ENCODE measurements around the gene CACNA2D4. TPM values are rescaled to one million over a fixed set of nuclear protein-coding genes. Genes with fewer than 3 reads are reported as not detected.

The CACNA2D4 gene
- total RNA-seq, 2 experiments from 2014 or later: 2.1 to 2.7 TPM

DNA sequence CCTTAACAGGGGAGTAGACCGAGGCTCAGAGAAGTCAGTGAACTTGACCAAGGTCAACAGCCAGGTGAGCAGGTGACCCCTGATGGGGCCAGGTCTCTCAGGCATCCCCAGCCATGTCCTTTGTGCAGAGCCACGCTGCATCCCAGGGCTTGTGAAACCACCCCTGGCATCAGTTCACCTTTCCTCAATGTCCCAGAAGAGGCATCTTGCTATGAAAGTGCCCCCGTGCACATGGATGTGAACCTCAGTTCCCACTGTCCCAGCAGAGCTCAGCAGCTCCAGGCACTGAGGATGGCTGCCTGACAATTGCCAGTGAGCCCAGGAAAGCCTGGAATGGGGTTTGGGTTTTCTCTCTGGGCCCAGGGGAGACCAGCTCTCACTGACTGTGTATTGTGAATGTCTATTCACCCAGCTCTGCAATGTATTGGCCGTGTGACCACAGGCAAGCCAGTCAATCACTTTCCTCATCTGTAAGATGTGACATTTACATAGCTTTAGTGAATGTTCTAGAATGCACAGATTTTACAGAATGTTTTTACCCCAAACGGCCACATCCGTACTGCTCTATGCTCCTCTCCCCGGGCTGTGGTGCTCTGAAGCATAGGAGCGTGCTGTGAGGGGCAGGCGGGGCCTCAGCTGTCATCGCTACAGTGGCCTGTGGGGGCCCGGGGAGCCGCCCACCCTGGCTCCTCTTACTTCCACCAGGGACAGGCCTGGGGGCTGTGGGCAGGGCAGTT, 4.9 kb downstream of the CACNA2D4 start:
- intact Hi-C loops (cut with micrococcal nuclease): no loop called here
- CTCF ChIA-PET: interaction anchor here (0.5 to 1.6 kb wide), 3 partner anchors 26 to 770 kb away, joined by 4 to 6 read pairs (median 5); no protein-coding TSS in a partner anchor
- peaks cover 1% of the 10 kb centered on the region for H3K36me3 Mint-ChIP-seq (ENCODE audit: low read depth)
- no peak for DNase-seq
- H3K4me1 Mint-ChIP-seq (ENCODE audit: low read depth): peaks cover 18% of the 10 kb centered on the region
- H3K4me3 Mint-ChIP-seq: no peak overlapping the region
- H3K27ac Mint-ChIP-seq: no peak overlapping the region
- no peaks in the 10 kb centered on the region for H3K9me3 Mint-ChIP-seq
- H3K27me3 Mint-ChIP-seq (ENCODE audit: low read depth): peaks cover 2% of the 10 kb centered on the region

DNA sequence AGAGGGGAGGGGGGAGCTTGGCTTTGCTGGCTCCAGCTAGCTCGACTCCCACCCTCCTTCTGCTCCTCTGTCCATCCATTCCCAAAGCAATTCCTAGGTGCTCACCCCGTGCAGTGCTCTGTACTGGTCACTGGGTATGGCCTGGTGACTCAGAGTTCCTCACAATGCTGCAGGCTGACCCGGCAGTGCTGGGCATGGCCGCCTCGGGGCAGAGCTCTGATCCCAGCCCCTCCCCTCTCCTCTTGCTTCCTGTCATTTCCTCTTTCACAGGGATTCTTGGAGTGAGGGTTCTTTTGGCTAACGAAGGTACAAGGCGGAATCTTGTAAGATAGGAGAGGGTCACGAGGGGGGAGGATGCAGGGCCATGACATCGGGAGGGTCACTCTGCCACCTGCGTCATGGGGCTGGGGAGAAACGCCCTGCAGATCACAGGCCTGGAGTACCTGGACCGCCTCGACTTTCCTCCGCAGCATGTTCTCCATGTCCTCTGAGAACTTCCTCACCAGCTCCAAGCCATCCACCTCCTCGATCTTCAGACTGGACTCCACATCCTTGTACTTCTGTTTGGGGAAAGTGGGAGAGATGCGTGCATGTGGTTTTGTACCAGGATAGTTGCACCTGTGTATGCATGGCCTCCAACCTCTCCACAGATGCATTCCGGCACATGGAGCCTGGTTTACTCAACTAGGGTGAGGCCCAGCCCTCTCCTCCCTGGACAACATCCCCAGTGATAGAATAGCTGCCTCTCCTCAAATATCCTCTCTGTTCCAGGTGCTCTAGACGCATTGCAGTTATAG, 5.7 kb downstream of the CACNA2D4 start:
- Mint-ChIP-seq H3K27ac (no peak overlapping the region), H3K9me3 (no peaks in the 10 kb centered on the region), H3K4me1 (ENCODE audit: low read depth) (peaks cover 19% of the 10 kb centered on the region), H3K36me3 (ENCODE audit: low read depth) (peaks cover 2% of the 10 kb centered on the region), H3K4me3 (no peak overlapping the region), H3K27me3 (ENCODE audit: low read depth) (peaks cover 2% of the 10 kb centered on the region)
- no peak for DNase-seq
- intact Hi-C loops (cut with micrococcal nuclease): no loop called here
- CTCF ChIA-PET: interaction anchor here (0.5 to 1.6 kb wide), 2 partner anchors 27 to 682 kb away, joined by 4 to 5 read pairs; no protein-coding TSS in a partner anchor

DNA sequence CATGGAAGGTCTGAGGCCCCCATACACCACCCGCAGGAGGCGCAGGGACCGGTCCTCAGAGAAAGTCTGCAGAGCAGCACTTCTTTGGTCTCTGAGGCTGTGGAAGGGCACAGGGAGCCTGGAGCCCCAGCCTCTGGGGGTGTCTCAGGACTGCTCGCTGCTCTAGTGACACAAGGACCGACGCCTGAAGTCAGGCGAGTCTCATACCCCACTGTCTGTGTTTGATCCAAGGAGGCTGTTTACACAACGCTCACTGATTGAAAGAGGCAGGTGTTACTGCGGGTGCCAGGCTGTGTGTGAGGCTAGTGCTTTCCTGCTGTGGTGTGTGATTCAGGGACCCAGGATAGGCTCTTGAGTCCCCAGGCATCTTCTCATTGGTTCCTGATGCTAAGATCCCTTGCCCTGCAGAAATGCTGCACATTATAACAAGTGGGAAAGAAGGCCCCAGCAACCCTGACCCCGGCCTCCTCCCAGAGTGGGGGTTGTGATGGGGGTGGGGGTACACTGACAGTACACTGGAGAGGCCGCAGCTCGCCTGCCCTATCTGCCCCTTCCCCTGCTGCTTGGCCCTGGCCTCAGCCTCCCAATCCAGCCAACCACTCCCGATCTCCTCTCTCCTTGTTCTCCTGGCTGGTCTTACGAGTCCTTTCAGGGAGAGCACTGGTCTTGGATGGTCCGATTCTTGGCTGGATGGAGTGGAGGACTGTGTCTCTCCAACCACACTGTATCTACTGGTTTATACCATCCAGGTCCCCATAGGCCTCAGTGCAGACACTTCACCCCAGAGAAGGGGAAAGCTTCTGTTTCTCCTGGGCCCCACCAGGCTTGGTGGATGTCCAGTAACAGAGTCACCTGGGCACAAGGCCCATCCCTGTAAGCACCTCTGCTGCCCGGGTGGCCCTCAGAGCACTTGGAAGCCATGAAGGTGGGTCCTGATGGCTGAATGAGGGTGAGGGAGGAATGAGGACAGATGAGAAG, 6.6 kb downstream of the CACNA2D4 start:
- peaks cover 2% of the 10 kb centered on the region for H3K36me3 Mint-ChIP-seq (ENCODE audit: low read depth)
- H3K27ac Mint-ChIP-seq: no peak overlapping the region
- CTCF ChIA-PET: no interaction called here
- H3K9me3 Mint-ChIP-seq: peaks cover 3% of the 10 kb centered on the region
- intact Hi-C loops (cut with micrococcal nuclease): no loop called here
- peaks cover 4% of the 10 kb centered on the region for H3K27me3 Mint-ChIP-seq (ENCODE audit: low read depth)
- no peak overlapping the region for H3K4me3 Mint-ChIP-seq
- H3K4me1 Mint-ChIP-seq (ENCODE audit: low read depth): peaks cover 22% of the 10 kb centered on the region
- DNase-seq: no peak

DNA sequence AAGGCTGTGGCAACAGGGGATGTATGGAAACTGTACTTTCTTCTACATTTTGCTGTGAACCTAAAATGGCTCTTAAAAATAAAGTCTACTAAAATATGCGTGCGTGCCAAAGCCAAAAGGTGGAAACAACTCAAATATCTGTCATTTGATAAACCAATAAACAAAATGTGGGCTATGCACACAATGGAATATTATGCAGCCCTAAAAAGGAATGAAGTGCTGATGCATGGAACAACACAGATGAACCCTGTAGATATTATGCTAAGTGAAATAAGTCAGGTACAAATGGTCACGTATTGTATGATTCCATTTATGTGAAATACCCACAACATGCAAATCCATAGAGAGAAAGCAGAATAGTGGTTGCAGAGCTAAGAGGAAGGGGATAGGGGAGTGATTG, 8.0 kb downstream of the CACNA2D4 start:
- Mint-ChIP-seq H3K27me3 (ENCODE audit: low read depth) (peaks cover 8% of the 10 kb centered on the region), H3K4me1 (ENCODE audit: low read depth) (peaks cover 10% of the 10 kb centered on the region), H3K27ac (no peak overlapping the region), H3K9me3 (peaks cover 12% of the 10 kb centered on the region), H3K36me3 (ENCODE audit: low read depth) (peaks cover 2% of the 10 kb centered on the region), H3K4me3 (no peak overlapping the region)
- no peak for DNase-seq
- intact Hi-C loops (cut with micrococcal nuclease): no loop called here
- CTCF ChIA-PET: no interaction called here

DNA sequence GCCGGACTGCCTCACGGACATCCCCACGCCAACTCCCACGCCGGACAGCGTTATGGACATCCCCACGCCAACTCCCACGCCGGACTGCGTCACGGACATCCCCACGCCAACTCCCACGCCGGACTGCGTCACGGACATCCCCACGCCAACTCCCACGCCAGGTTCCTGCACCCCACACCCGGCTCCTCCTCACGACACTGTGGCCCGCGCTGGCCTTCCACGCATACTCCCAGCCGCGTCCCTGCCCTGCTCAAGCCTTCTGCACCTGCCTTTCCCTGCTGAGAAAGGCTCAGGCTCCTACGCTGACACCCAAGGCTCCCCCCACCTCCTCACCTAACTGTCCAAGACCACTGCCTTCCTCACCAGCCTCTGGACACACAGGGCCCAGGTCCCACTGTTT, 9.7 kb downstream of the CACNA2D4 start:
- intact Hi-C loops (cut with micrococcal nuclease): no loop called here
- CTCF ChIA-PET: no interaction called here
- peaks cover 2% of the 10 kb centered on the region for H3K36me3 Mint-ChIP-seq (ENCODE audit: low read depth)
- H3K27me3 Mint-ChIP-seq (ENCODE audit: low read depth): peaks cover 8% of the 10 kb centered on the region
- no peak overlapping the region for H3K27ac Mint-ChIP-seq
- H3K4me3 Mint-ChIP-seq: no peak overlapping the region
- DNase-seq: no peak
- peaks cover 21% of the 10 kb centered on the region for H3K9me3 Mint-ChIP-seq
- H3K4me1 Mint-ChIP-seq (ENCODE audit: low read depth): peaks cover 7% of the 10 kb centered on the region

DNA sequence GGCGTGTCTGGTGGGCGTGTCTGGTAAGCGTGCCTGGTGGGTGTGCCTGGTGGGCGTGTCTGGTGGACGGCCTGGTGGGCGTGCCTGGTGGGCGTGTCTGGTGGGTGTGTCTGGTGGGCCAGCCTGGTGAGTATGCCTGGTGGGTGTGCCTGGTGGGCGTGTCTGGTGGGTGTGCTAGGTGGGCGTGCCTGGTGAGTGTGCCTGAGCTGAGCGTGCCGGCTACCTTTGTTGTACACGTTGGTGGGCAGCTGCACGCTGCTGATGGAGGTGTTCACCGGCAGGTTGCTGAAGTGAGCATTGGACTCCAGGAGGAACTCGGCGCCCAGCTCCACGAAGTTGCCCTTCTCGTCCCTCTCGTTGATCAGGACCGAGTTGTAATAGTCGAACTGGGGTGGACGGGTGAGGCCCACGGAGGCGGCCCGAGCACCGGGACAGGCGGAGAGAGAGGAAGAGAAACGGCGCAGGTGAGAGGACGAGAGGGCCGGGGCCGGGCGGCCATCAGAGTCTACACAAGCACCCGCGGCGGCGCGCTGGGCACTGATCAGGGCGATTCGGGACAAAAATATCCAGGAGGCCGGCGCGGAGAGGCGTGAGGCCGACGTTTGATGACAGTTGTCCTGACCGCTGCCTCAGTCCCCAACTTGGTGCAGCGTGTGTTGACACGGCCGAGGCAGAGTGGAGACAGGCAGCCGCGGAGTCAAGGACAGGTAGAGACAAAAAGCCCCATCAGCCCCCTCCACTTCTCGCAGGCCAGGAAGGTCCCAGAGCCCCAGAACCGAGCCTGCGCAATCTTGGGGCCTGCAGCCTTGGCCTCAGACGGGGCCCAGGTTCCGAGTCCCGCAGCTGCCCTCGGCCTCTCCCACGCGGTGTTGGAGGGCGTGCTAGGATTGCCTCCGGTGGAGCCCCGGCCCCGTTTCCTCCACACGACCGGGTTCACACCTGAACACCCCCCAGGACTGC, 10.5 kb downstream of the CACNA2D4 start:
- DNase-seq: peak; percentile 15
- Mint-ChIP-seq H3K36me3 (ENCODE audit: low read depth) (peaks cover 2% of the 10 kb centered on the region), H3K4me1 (ENCODE audit: low read depth) (peaks cover 7% of the 10 kb centered on the region), H3K4me3 (peak overlapping the region; percentile 59), H3K9me3 (peaks cover 27% of the 10 kb centered on the region), H3K27ac (no peak overlapping the region), H3K27me3 (ENCODE audit: low read depth) (peaks cover 8% of the 10 kb centered on the region)
- CTCF ChIA-PET: interaction anchor here (0.6 to 0.7 kb wide), 2 partner anchors 9 to 46 kb away, joined by 3 to 7 read pairs; no protein-coding TSS in a partner anchor
- intact Hi-C loops (cut with micrococcal nuclease): no loop called here

DNA sequence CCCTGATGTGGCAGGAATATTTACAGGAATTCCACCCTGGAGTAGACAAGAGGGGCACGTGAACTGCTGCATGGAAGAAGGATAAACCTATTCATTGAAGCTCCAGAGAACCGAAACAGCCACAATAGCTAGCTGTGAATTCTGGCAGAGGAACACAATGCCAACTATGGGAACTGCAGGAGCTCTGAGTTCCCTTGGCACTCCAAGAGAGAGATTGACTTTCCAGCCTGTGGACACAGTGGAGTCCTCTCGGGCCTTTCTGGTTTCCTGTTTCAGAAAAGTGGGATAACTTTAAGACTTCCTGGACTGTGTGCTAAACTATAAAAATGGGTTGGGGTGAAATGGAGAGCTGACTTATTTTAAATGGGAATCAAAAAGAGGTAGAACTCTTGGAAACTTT, 11.9 kb downstream of the CACNA2D4 start:
- peaks cover 7% of the 10 kb centered on the region for H3K4me1 Mint-ChIP-seq (ENCODE audit: low read depth)
- H3K27ac Mint-ChIP-seq: no peak overlapping the region
- CTCF ChIA-PET: no interaction called here
- DNase-seq: no peak
- H3K9me3 Mint-ChIP-seq: peaks cover 31% of the 10 kb centered on the region
- intact Hi-C loops (cut with micrococcal nuclease): no loop called here
- H3K4me3 Mint-ChIP-seq: no peak overlapping the region
- H3K27me3 Mint-ChIP-seq (ENCODE audit: low read depth): peaks cover 8% of the 10 kb centered on the region
- peaks cover 2% of the 10 kb centered on the region for H3K36me3 Mint-ChIP-seq (ENCODE audit: low read depth)

DNA sequence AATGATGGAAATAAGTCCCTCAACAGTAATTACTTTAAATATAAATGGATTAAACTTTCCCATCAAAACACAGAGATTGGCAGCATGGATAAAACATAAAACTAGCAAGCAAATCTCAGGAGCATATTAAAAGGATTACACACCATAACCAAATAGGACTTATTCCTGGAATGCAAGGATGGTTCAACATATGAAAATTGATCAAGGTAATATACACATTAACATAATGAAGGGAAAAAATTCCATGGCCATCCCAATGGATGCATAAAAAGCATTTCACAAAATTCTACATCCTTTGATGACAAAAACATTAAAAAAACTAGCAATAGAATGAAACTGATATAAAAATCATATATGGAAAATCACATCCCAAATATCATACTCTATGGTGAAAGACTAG, 13.6 kb downstream of the CACNA2D4 start:
- DNase-seq: no peak
- peaks cover 8% of the 10 kb centered on the region for H3K27me3 Mint-ChIP-seq (ENCODE audit: low read depth)
- intact Hi-C loops (cut with micrococcal nuclease): no loop called here
- peaks cover 2% of the 10 kb centered on the region for H3K36me3 Mint-ChIP-seq (ENCODE audit: low read depth)
- H3K9me3 Mint-ChIP-seq: peaks cover 31% of the 10 kb centered on the region
- H3K27ac Mint-ChIP-seq: no peak overlapping the region
- no peak overlapping the region for H3K4me3 Mint-ChIP-seq
- peaks cover 7% of the 10 kb centered on the region for H3K4me1 Mint-ChIP-seq (ENCODE audit: low read depth)
- CTCF ChIA-PET: no interaction called here

DNA sequence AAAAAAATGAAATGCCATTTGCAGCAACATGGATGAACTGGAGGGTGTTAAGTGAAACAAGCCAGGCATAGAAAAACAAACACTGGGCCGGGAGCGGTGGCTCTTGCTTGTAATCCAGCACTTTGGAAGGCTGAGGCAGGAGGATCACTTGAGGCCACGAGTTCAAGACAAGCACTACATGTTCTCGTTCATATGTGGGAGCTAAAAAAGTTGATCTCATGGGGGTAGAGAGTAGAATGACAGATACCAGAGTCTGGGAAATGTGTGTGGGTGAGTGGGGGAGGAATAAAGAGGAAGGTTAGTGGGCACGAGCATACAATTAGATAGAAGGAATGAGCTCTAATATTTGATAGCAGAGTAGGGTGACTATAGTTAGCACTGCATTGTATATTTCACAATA, 21.5 kb downstream of the CACNA2D4 start:
- Mint-ChIP-seq H3K36me3 (ENCODE audit: low read depth) (no peaks in the 10 kb centered on the region), H3K9me3 (peaks cover 4% of the 10 kb centered on the region), H3K27ac (no peak overlapping the region), H3K4me1 (ENCODE audit: low read depth) (no peaks in the 10 kb centered on the region), H3K4me3 (no peak overlapping the region), H3K27me3 (ENCODE audit: low read depth) (peaks cover 6% of the 10 kb centered on the region)
- no peak for DNase-seq
- intact Hi-C loops (cut with micrococcal nuclease): no loop called here
- CTCF ChIA-PET: interaction anchor here (0.9 kb wide), 1 partner anchor 139 kb away, joined by 3 read pairs; no protein-coding TSS in a partner anchor

DNA sequence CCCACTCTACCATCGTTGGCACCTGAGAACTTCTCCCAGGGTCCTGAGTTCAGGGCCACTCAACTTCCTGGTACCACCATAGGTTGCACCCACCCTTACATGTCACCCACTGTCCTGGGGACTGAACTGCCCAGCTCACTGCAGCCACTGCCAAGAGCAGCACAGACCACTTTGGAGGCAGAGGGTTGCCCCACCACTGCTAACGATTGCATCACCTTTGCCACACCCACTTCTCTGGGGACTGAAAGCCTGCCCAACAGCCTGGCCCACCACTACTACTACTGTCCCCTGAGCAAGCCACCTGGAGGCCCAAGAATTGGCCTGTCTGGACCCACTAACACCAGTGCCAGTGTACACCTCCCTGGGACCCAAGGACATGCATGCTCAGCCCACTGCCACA, 27.6 kb downstream of the CACNA2D4 start:
- no peaks in the 10 kb centered on the region for H3K4me1 Mint-ChIP-seq (ENCODE audit: low read depth)
- no peak overlapping the region for H3K4me3 Mint-ChIP-seq
- H3K27me3 Mint-ChIP-seq (ENCODE audit: low read depth): peaks cover 14% of the 10 kb centered on the region
- intact Hi-C loops (cut with micrococcal nuclease): no loop called here
- CTCF ChIA-PET: no interaction called here
- H3K36me3 Mint-ChIP-seq (ENCODE audit: low read depth): no peaks in the 10 kb centered on the region
- H3K9me3 Mint-ChIP-seq: peaks cover 13% of the 10 kb centered on the region
- no peak overlapping the region for H3K27ac Mint-ChIP-seq
- DNase-seq: no peak

DNA sequence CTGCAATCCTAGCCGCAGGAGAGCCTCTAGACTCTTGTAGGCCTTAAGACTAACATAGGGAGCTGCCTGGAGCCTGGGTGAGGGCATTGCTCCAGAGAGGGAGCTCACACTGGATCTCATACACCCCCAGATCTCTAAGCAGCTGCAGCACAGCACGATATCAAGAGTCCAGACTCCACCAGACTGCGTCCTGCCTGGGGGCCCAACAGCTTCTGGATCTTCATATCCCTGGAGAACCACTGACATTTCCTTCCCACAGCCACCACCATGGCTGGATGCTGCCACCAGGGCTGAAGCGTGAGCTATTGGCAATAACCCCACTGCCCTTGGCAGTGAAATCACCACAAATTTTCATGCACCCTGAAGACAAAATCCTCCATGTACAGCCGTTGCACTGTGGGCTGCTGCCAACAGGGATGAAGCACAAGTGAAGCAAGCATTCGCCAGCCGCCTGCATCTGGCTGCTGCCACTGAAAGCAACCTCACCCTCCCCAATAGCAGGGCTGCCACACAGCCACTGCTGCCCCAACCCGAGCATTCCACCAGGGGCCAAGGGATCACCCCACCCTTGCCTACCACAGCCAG, 28.2 kb downstream of the CACNA2D4 start:
- intact Hi-C loops (cut with micrococcal nuclease): no loop called here

More for the DNA sequence above, 28.2 kb downstream of the CACNA2D4 start:
- Mint-ChIP-seq H3K4me1 (ENCODE audit: low read depth) (no peaks in the 10 kb centered on the region), H3K36me3 (ENCODE audit: low read depth) (no peaks in the 10 kb centered on the region), H3K27ac (no peak overlapping the region), H3K27me3 (ENCODE audit: low read depth) (peaks cover 14% of the 10 kb centered on the region), H3K4me3 (no peak overlapping the region), H3K9me3 (peaks cover 13% of the 10 kb centered on the region)
- CTCF ChIA-PET: no interaction called here
- DNase-seq: no peak
